Upper lobe of left lung (tissue), 4 donors: ENCODE results near the gene TMEM41B.

ENCODE experiments used
- CTCF ChIP-seq, 6 experiments: fragments of 450-650 bp in 4 of 6; fragments of 200-600 bp in 2 of 6; sonication (generic) in 2 of 6; IDR thresholded peaks; one replicate each; pipeline ENCODE4 v1.5.1; 2016 to 2019; ENCODE audit warnings: antibody characterized with exemption in 6 of 6
- EP300 ChIP-seq, 4 donors: sonication (generic); formaldehyde crosslinking; IDR thresholded peaks; one replicate each; pipeline ENCODE4 v1.5.1; 2017; ENCODE audit warnings: antibody characterized with exemption in 4 of 4, control low read depth in 2 of 4
- POLR2AphosphoS5 ChIP-seq, 2 donors: sonication (generic); formaldehyde crosslinking; IDR thresholded peaks; one replicate each; pipeline ENCODE4 v1.5.1; 2017; ENCODE audit warnings: antibody characterized with exemption in 2 of 2

GRCh38 chr11:9274499-9275258 is 39.7 kb downstream of the TMEM41B start:
- TF ChIP-seq EP300 (IDR thresholded peaks at IDR 0.05) (no peak), CTCF (IDR thresholded peaks at IDR 0.05) (no peak), POLR2AphosphoS5 (IDR thresholded peaks at IDR 0.05) (no peak)
